Measurements from ENCODE around the gene RIMS4.
"Not testable (repeated sequence)": the region's sequence is repeated elsewhere in the genome, so short reads cannot be mapped to it uniquely, and the experiment has no call there.

RIMS4 gene

DNA sequence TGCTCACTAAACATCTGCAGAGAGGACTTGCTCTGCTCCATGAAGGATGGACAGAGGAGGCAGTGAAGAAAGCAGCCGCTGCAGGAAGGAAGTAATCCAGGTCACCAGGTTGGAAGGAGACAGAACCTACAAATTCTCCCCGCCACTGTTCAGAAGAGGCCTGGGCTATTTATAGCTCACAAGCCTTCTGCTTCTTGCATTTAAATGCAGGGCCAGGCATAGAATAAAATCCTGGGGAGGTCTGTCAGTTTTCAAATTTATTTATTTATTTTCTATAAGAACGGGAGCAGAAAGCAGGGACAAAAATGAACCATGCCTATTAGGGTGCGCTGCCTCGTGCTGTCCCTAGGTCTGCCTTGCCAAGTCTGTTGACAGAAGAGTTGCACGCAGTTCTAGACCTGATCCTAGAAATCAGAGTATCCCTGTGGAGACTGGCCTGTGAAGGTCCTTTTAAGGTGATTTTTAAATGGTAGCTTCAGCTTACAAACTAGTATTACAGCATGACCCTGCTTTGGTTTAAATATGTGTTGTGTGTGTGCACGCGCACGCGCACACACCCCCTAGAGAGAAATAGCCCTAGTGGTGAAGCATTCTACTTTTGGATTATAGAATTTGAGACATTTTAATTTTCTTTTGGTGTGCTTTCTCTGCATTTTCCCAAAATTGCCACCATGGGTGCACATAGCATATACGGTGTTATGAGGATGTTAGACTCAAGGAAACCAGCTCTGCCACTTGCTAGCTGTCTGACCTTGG lies 19.5 kb downstream of the RIMS4 start:
- DNase-seq, result peak; percentile 83

DNA sequence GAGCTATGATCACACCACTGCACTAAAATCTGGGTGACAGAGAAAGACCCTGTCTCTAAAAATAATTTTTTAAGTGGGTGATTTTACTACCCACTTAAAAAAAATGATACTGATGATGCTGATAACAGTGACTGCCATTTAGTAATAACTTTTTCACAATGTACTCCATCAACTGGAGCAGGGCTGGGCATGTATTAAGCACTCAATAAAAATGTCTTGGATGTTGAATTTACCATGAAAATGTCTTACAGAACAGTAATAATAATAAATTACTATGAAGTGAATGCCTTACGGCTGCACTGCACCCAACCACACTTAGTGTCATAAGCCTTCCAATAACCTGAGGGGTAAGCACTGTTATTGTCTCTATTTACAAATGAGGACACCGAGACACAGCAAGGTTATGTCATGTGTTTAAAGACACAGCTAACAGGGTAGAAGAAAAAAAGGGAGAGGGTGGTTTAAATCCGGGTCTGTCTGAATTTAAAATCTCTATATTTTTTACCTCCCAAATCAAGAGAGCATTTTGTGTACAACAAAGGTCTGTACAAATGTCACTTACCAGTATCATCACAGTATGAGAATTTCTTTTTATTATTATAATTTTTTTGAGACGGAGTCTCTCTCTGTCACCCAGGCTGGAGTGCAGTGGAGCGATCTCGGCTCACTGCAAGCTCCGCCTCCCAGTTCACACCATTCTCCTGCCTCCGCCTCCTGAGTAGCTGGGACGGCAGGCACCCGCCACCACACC lies 21.5 kb downstream of the RIMS4 start:
- DNase-seq, result no peak

DNA sequence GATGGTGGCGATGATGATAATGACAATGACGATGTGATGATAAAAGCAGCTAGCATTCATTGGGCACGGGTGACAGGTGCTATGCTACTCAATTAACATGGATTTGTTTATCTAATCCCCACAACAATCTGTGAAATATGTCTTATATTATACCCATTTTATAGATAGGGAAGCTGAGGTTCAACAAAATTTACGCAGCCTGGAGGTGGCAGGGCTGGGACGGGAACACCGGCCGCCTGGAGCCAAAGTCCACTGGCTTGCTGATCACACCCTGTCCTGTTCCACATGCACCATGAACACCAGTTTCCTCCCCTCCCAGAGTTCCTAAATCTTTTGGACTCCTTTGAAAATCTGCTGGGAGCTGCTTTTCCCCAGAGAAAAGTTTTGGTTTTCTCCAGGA lies 23.0 kb downstream of the RIMS4 start:
- no peak for DNase-seq

DNA sequence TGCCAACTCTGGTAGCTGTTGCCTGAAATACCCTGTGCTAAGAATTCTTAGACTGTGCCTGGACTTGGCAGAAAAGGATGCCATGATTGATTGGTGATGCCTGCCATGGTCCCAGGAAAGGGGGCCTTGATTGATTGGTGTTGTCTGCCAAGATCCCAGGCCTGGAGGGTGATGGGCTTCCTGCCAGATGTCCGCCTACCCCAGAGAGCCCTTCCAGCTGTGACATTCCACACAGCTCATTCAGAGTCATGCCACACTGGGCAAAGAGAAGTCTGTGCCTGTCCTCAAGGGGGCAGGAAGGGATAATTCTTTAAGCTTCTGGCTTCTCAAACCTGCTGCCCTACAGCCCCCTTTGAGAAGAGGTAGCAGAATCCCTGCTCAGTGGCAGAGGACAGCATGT lies 24.6 kb downstream of the RIMS4 start:
- DNase-seq, result no peak

DNA sequence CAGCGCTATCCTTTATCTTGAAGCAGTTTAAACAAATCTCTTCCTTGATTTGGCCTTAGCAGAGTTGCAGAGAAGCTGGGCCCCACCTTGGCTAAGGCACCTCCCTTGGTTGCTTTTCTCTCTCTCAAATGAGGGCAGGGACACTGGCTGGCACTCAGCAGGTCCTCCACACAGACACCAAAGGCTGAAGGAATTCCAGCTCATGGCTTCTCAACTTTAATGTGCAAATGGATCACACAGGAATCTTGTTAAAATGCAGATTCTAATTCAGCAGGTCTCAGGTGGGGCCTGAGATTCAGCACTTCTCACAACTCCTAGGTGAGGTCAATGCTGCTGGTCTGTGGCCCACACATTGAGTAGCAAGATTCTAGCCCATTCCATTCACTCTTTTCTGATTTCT lies 25.7 kb downstream of the RIMS4 start:
- DNase-seq, result no peak

DNA sequence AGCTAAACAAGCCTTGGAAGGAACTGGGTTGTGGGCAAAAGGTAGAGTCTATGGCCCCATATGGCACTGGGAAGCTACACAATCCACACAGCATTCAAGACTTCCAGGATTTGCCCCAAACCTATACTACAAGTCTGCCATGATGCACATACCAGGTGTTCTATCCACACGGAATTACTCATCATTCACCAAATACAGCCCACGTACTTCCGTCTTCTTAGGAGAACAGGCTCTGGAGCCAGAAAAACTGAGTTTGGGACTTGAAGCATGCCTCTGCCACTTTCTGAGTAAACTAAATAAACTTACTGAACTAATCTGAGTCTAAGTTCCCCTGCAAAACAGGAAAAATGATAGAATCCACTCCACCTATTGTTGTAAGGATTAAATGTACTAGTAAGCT lies 28.6 kb downstream of the RIMS4 start:
- no peak for DNase-seq

DNA sequence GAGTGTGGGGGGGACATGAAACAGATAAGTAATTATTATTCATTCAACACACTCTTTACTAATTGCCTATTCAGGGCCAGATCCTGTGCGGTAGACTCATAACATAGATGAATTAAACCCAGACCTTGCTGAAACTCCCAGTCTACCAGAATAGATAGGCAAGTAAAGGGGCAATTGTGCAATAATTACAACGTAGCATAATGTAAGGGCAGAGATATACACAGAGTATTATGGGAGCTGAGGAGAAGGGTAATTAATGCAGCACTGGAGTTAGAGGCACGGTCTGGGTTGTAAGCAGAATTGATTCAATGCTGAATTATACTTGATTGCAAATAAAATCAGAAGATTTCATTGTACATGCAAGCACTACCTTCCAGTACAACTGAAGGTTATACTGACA lies 29.2 kb downstream of the RIMS4 start:
- peak; percentile 13 for DNase-seq

DNA sequence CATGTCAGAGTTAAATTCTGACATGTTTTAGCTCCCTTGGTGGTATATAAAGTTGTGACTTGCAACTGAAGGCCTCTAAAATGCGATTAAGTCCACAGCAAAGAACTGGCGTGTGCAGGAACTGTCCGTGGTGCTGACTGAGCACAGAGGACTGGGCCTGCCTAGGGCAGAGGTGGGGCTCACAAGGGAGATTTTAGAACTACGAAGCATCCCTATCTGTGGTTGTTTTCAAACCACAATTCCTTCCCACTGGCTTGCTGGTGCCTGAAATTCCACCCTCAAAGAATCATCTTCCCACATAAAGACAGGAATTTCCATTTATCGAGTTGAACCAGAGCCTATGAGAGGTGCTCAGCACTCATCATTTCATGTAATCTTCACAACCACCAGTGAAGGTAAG lies 30.1 kb downstream of the RIMS4 start:
- DNase-seq, result no peak

DNA sequence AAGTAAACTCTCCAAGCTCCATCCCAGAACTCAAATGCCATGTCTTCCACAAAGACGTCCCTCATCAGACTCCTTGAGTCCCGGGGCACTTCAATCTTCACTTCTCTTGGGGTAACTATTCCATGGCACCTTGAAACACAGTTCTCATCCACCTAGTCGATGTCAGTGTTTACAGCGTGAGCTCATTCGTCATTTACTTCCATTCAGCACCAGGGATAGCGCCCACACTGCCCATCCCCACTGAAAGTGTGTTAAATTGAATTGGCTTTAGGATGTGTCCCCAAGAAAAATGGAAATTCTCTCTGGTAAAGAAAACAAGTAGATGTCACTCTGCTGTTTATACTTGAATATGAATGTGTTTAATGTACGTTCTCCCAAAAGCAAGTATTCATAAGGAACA lies 33.4 kb downstream of the RIMS4 start:
- no peak for DNase-seq

DNA sequence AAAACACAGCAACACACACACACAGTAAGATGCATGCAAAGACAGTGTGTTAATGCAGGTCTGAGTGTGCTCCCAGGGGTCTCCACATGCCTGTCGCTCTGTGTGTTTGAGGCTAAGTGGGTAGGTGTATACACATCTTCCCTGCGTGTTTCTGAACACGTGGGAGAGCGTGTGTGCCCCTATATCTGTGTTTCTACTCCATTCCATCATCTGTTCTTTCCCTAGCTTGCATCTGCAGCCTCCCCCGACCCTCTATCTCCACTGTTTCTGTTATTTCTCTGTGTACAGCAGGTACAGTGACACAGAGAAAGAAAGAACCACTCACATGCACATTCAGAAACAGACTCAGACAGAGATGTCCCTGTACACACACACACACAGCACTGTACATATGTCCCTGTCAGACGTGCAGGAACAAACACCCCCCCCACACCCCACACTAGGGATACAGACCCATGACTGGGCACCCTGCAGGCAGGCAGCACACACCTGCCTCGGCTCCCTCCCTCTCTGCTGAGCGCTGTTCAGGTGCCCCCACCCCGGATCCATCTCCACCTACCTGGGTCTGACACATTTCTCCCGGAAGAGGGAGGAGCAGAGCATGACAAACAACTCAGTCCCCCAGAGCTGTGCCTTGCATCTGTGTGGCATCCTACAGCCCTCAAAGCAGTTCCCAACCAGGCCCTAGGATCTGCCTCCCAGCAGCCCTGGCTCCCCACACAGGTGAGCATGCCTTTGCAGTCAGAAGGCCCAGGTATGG lies 37.1 kb downstream of the RIMS4 start:
- DNase-seq, result no peak

DNA sequence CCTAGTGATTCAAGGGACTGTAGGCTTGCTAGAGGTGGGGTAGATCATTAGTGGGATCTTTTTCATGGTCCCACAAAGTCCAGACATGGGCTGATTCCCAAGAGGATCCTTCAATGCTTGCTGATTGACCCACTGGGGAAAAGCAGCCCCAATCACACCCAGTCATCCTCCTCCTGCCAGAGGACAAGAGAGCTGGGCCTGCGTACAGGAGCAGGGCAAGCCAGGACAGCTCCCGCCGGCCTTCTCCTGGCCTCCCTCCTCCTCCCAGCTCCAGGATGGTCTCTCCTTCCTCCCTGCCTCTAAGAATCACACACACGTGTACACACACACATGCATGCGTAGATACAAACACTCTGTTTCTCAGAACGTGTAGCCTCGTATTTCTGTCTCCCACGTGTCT lies 37.7 kb downstream of the RIMS4 start:
- no peak for DNase-seq

DNA sequence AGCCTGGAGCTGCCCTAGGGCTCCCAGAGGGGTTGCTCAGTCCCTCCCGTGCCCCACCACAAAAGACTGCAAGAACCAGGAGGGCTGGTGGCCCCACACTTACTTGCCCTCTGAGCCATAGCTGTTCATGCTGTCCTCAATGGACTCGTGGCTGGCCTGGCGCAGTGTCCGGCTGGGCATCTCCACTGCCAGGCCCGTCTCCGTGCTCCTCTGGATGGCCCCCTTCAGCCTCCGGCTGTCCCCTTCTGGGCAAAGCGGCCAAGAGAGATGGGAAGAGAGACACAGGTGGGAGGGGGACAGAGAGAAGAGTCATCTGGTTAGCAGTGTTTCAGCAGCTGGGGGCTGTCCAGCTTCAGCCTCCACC lies 39.2 kb downstream of the RIMS4 start:
- DNase-seq, result no peak

DNA sequence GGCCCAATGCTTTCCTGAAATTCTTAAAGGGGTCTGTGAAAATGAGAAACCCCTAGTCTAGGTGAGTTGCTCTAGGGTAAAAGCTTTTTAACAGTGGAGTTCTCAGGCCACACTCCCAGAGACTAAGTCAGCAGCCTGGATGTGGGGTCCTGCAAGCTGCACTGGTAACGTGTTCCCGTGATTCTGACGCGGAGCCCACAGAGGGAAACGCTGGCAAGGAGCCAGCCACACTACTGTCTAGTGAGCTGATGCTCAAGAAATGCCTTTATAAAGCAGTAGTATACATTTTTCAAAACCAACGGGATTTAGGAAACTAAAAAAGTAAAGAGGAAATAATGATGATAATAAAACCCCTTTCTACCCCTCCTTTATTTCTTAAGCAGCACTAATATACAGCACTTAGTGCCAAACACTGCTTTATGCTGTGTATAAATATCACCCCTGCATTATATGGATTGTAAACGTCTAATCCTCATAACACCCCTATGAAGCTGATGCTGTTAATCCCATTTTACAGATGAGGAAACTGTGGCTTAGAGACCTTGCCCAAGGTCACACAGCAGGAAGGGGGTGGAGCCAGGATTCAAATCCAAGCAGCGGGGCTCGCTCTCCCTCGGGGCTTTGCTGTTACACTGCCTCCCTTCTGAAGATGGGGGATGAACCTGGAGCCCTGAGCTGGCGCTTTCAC lies 39.7 kb downstream of the RIMS4 start:
- DNase-seq, result no peak

DNA sequence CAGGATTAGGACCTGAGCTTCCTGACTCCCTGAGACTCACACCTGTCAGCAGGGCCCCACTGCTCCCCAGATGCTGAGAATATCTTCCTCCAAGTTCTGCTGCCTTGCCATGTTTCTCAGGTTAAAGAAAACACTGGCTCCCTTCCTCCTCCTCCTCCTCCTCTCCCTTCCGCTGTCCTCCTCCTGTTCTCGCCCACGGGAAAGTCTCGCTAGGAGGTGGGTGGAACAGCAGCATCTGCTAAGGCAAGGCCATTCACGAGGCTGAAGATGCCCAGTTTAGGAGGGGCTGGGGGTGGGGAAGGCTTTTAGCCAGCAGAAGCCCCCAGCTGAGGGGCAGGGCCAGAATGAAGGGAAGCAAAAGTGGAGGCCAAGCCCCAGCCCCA lies 40.9 kb downstream of the RIMS4 start:
- DNase-seq, result no peak

DNA sequence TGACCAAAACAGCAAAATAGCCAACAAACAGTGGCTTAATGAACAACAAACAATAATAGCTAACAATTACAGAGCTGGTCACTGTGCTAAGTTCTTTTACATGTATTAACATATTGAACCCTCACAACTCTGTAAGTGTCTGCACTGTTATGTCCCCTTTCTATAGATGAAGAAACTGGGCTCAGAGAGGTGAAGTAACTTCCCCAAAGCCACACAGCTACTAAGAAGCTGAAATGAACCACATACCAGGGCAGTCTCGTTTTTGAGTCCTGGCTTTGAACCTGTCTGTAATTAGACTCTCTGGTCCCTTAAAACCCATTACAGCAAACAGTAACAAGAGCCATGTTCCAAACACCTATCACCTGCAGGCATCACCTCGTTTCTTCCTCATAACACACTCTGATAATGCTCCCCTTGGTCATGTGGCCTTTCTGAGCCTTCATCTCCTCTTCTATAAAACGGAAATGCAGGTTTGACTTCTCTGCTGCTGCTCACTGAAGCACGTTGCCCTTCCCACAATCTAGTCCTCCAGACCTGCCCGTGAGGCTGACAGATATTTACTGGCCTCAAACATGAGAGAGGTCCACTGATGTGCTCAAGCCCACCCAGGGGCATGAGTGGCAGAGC lies 41.4 kb downstream of the RIMS4 start:
- DNase-seq, result no peak

DNA sequence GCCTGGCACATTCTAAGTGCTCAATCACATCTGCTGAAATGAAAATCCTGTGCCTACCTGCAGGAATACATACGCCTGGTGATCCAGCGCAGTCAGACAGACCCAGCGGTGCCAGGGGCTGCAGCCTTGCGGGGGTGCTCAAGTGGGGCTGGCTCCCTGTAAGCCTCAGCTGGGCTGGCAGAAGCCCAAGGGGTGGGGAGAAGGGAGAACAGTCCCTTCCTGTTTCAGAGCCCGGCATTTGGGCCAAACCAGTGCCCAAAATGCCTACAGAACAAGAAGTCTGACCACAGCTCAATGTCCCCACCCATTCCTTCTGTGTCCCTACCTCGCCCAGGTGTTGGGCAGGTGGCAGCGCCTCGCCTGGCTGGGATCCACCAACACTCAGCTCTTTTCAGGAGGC lies 42.1 kb downstream of the RIMS4 start:
- DNase-seq, result no peak

DNA sequence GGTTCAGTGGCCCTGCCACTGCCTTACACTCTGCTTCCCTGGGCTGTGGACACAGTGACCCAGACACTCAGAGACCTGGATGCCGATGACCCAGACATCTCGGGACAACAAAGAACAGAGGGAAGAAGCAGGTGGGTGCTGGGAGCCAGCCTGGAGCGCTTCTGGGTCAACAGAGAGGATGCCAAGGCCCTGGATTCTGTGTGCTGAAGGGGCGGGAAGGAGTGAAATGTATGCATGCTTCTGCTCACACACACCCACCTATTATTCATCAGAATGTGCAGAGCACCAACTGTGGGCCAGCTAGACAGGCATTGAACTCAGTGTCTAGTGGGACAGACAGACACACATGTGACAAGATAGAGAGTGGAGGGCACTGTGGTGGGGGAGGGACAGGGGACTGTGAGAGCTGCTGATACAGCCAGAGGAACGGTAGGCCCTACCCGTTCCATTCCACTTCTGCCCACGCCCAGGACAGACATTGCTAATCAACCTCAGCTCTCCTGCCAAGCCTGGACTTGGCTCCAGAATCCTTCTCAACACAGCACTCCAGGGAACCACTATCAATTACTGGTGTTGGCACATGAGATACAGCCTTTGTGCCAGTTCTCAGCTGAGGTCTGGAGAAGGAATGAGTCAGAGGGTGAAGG lies 44.5 kb downstream of the RIMS4 start:
- DNase-seq, result no peak

DNA sequence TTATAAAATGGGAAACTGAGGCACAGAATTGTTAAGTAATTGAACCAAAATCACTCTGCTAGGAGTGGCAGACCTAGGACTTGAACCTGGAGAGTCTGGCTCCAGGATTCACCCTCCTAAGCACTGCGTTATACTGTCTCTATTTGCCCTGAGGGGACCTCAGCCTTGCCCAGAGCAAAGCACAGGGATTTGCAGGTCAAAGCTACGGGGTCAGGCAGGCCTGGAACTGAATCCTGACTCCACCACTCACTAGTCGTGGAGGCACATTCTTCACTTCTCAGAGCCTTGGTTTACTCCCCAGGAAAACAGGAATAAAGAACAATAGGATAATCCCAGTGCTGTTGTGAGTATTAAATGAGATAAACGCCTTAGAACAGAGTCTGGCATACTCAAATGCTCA lies 45.3 kb downstream of the RIMS4 start:
- DNase-seq, result no peak

DNA sequence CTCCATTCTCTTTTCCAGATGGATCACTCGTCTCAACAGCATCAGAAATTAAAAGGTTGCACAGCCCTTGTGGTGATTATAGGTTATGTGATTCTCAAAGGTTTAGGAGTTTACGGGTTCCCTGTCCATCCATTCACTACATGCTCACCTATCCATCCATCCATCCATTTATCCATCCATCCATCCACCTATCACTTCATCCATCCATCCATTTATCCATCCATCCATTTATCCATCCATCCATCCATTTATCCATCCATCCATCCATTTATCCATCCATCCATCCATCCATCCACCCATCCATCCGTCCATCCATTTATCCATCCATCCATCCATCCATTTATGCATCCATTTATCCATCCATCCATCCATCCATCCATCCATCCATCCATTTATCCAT lies 46.5 kb downstream of the RIMS4 start:
- DNase-seq, result not testable (repeated sequence)

DNA sequence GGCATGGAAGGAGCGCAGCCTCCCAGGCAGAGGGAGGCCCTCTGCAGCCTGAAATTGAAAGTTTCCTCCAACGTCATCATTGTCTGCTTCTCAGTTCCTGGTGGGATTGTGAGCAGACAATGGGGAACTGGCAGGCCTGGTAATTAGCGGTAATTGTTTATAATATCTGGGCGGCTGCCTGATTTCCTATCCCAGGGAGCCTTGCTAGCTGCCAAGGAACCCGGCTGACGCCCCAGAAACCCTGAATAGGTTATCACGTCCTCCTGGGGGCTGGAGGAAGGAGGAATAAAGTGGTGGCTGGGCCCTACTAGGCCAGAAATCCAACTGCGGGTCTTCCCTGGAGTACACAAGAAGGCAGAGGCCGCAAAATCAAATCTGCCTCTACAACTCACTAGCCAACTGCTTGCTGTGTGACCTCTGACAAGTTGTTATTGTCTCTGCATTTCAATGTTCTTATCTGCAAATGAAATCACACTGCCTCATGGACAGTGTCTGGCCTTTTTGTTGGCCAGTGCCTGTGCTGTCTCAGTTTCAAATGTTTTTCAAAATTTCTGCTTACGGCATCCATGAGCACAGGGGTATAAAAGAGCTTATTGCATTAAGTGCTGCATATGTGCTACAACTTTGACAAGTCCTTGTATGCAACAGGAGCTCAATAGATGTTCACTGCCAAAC lies 47.7 kb downstream of the RIMS4 start:
- DNase-seq, result peak; percentile 54

DNA sequence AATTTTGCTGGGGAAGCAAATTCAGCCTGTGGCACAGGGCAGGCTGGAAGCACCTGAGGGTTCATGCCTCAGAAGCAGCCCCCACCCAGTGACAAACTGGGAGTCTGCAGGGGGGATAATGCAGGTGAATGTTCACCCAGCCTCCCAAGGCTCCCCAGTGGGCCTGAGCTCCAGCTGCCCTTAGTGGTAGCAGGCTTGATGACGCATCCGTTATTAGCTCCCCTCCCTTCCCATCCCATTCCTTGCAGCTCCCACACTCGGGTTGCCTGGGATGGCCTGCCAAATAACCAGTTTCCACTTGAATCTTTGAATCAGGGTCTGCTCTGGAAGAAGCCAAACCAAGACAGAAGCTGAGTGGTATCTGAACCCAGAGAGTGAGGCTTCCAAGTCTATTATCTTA lies 48.9 kb downstream of the RIMS4 start:
- peak; percentile 17 for DNase-seq

DNA sequence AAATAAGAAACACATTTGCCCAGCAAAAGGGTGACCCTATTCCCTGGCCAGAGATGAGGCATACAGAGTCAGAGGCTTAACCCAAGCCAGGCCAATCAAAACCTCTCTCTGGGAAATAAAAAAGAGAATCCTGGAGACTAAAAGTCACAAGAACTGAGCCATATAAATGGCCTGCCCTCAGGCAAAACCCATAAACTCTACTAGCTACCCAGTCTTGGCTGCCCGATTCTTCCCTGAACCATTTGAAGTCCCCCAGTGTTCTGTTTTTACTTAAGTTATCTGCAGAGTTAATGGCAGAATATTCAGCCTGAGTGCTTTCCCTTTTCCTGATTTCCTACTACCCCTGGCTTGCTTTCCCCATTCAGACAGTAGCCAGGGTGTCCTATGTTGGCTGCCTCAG lies 50.8 kb downstream of the RIMS4 start:
- no peak for DNase-seq
